Measurements from ENCODE around the gene MEX3D.

DNA sequence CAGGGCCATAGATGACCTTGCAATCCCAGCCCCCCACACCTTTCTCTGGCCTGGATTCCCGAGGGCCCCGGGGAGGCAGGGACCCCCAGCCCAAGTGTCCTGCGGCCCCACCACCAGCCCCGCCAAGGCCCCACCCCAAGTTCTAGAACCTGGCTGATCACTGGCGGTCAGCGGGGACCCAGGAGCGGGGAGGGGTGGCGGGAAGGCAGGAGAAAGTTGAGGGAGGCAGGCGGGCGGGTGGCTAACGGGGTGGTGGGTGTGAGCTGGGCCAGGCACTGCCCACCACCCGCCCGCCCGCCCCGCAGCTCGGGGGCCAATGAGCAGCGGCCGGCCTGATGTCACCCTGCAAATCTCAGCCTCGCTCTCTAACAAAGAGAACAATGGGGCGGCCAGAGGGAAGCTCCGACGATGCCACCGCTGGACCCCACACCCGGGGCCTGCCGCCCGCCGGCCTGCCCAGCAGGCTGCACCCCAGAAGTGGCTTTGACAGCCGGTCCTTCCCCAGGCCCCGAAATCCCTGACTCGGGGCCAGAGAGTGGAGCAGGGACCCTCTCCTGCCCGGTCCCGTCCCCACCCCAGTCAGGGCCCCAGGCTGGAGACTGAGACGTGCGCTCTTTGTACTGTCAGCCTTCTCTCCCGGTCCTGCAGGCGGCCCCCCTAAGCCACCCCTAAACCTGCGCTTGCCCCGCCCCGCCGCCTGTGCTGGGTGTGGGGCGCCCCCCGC is 1.6 kb downstream of the MEX3D start:
- TF ChIP-seq POLR2AphosphoS5 (IDR thresholded peaks at IDR 0.05; ENCODE audit: low read depth, low read length) = no peak
- no peak for TF ChIP-seq POLR2A (IDR thresholded peaks at IDR 0.05; ENCODE audit: low read depth, low read length)
- TF ChIP-seq TAF1 (IDR thresholded peaks at IDR 0.05; ENCODE audit: low read depth, low read length) = no peak
- TF ChIP-seq POU2F2 (IDR thresholded peaks at IDR 0.05; ENCODE audit: low read depth, low read length) = no peak
- no peak for TF ChIP-seq PAX5 (IDR thresholded peaks at IDR 0.05; ENCODE audit: insufficient read depth, low read length, severe bottlenecking)
- no peak for TF ChIP-seq SPI1 (IDR thresholded peaks at IDR 0.05; ENCODE audit: low read depth, low read length)
